T-helper 2 cell treated with Interferon-gamma antibody and Interleukin-4, amounts not matched to agents 100 ng/mL and 5 ng/mL, for 36 hours (primary cell): Measurements from ENCODE around the gene ATP6V1G1. TPM values are rescaled to one million over a fixed set of nuclear protein-coding genes. Genes with fewer than 3 reads are reported as not detected.
"Not testable (repeated sequence)": the region's sequence is repeated elsewhere in the genome, so short reads cannot be mapped to it uniquely, and the experiment has no call there.

ENCODE experiments used
- intact Hi-C: fragments of 100-400 bp; cut with micrococcal nuclease; formaldehyde crosslinking; loops from one replicate; pipeline ENCODE4 v1.15.1; 2023
- total RNA-seq: library from RNA; stranded (reverse); gene quantifications from 2 replicates; pipeline ENCODE4 v1.2.3, GENCODE V29; 2022

ATP6V1G1 gene, protein sequence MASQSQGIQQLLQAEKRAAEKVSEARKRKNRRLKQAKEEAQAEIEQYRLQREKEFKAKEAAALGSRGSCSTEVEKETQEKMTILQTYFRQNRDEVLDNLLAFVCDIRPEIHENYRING
- 76.6 and 77.6 TPM in 2 replicates for total RNA-seq

DNA sequence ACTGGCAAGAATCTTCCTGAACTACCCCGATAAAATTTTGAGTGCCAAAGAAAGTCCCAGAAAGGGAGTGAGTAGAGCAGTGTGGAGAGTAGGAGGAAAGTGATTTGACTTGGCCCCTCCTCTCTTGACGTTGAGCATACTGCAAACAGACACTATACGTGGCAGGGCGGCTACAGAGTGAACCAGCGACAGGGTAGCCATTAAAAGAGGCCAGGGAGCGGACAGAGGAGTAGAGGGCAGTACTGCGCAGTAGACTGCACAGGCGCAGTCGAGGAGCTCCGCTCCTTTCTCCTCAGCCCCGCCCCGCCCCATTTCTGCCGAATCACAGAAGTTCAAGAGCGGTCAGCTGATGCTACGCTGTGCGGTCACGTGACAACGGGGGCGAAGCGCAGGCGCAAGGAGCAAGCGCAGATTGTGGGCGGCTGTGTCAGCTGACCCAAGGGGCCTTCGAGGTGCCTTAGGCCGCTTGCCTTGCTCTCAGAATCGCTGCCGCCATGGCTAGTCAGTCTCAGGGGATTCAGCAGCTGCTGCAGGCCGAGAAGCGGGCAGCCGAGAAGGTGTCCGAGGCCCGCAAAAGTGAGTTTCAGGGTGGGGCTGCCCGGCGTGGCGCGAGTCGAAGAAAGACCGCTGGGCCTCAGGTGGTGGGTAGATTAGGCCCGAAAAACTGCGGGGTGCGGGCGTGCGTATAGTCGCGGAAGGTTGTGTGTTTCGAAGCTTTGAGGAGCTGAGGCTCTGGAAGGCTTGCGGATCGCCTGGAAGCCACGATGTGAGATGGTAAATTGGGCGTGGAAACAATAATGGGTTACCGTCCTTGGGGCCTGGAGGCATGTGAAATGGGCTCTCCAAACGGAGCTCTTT lies at the start of gene ATP6V1G1:
ATP6V1G1 (plus strand) TSS at position 425 of the 858 bp plus-strand sequence; CDS start at position 495, 70 bp downstream.
- intact Hi-C loops = loop anchor here (1.0 to 10.0 kb wide), 5 partner anchors 24 to 1173 kb away; partner anchors contain the start of genes AKNA, C9orf43, POLE3 and TMEM268

DNA sequence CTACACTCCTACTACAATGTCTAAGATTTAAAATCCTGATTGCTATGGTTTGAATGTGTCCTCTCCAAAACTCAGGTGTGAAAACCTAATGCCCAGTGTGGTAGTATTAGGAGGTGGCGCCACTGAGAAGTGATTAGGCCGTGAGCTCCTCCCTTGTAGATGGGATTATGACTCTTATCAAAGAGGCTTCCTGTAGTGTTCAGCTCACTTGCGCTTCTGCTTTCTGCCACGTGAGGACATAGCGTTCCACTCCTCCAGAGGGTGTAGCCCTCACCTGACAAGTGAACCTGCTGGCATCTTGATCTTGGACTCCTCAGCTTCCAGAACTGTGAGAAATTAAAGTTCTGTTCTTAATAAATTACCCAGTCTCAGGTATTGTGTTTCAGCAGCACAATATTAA lies 49.3 kb upstream of the ATP6V1G1 start:
- intact Hi-C loops = no loop called here

DNA sequence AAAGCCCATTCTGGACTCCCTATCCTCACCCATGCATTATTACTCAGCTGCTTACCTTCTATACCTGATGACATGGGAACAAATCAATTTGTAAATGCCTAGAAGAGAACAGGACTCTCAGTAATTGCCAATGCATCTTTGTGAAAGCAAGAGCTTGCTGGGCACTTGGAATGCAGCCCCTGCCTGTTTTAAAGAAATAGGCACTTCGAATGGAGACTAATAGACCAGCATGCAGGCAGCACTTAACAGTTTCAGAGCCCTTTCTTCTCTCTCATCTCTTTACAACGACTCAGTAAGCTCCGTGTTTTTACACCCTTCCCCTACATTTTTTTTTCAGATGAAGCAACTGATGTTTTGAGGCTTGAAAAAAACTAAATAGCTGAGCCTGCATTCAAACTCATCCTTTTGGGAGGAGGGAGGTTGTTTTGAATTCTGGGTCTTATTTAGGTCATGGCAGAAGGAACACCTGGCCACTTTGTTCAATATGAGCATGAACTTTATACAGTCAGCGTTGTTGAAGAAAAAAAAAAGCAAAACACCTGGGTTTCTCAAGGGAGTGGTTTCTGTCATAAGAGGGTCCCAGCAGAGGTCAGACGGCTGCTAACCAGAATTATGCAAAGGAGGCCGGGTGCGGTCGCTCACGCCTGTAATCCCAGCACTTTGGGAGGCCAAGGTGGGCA lies 47.7 kb upstream of the ATP6V1G1 start:
- intact Hi-C loops = no loop called here

DNA sequence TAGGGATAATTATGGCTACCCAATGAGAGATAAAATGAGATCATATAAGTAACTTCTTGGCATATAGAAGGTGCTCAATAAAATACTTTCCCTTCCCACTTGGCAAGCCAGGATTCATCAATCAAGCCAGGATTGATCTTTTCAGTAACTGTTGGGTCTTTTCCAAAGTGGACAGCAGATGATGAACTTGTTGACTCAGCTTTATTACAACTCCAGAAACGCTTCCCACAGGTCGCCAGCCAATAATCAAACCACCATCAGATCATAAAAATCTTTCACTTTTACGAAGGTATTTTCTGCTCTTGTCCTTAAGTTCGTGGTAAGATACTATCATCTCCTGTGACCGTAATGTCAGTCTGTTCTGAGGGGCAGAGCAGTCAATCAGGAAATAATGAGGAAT lies 42.5 kb upstream of the ATP6V1G1 start:
- intact Hi-C loops = no loop called here

DNA sequence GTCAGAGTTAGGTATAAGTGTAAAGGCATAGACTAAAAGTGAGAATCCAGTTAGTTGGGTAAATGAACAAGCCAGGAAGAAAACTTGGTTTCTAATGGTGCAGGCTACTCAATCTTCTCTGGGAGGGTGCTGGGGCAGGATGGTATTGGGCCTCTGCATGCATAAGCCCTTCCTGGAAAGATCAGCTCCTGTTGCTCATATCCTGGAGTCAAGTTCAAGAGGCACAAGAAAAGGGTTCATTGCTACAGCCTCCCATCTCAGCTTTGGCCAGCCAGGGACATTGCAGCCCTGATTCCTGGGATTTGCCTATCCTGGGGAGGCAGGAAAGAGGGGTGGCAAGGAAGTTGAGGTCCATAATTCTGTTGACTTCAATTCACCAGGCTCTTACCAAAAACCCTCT lies 40.7 kb upstream of the ATP6V1G1 start:
- intact Hi-C loops = no loop called here

DNA sequence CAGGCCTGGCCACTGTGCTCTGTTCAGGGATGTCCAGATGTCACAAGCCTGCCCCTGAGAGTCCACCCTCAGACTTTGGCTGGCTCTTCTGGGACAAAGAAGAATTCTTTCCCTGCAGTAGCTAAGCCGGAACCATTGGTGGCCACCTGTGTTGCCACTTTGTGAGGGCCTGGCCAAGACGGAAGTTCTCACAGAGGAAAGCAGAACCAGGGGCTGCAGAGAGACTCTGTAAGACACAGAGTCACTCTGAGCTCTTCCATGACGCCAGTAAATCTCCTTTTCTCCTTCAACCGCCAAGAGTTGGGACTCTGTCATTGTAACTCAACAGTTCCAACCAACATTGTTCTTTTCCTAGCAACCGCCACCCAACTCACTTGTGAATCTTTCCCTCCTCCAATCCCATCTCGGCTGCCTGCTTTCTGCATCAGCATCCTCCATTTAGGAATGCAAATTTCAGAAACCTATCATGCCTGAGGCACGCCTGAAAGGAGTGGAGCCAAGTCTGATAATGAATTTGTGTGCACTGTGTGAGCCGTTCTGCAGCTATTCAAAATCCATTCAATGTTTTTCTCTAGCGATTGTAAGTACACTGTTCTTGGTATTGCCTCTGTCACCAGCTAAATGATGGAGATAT lies 37.8 kb upstream of the ATP6V1G1 start:
- intact Hi-C loops = no loop called here

DNA sequence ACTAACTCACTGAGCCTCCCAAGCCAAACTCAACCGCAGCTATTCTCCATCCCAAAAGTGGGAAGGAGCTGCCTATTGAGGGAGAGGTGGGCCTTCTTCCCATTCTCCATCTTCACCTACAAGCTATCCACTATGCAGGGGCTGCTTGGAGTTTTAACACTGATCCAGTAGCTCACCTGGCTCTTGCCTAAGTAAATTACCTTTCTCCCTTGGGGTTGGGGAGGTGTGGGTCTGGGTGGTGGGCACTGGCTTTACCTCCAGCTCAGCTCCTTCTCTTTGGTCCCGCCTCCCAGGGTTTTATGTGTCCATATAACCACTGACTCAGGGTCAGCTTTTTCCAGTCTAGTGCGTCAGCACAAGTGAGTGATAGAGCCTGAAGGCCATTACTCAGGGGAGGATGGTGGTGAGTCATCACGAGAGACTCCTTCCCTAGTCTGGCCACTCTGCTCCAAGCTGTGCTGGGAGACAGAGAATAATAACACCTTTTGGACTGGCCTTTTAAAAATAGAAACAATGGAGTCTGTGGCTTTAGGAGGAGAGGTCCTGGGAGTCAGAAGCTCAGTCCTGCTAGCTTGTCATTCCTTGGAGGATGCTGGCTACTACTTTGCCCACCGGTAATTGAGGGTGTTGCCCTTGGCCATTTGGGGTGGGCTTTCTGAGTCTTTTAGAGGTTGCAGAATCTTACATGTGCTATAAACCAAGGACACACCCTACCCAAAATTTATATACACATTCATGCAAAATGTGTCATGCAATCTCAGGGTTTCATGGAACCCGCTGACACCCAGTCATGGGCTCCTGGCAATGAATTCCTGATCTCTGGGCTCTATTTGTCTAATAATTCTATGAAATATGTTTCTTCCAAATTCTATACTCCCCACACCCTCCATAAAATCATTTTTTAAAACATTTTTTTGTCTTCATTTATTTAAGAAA lies 35.6 kb upstream of the ATP6V1G1 start:
- intact Hi-C loops = no loop called here

DNA sequence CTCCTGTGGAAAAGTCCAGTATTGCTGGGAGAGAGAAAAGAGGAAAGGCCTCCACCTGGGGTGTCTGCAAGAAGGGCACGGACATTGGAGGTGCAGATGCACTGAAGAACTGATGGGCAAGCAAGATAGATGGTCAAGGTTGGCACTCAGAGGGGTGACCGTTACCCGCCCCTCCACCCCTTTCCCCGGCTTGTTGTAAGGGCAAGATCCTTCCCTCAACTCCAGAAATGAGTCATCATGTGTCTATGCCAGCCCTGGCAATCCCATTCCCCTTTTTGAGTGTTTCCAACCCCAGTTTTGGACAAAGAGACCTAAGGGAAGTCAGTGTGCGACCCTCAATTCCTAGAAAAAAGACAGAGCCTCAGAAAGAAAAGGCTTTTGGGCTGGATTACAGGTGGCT lies 34.9 kb upstream of the ATP6V1G1 start:
- intact Hi-C loops = no loop called here

DNA sequence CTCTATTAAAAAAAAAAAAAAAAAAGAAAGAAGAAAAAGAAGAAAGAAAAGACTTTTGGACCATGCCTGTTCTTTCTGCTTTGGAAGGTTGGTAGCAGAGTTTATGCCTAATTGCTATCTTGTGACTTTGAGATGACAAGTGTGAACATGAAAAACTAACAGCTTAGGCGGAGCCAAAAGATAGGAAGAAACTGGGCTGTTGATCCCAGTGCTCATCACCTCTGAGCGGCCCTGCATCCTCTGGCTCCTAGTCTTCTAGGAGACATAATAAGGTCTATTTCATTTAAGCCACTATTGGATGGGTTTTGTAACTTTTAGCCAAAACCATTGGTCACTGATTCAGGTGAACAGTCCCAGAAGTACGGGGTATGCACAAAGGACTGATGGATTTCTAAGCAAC lies 34.4 kb upstream of the ATP6V1G1 start:
- intact Hi-C loops = no loop called here

DNA sequence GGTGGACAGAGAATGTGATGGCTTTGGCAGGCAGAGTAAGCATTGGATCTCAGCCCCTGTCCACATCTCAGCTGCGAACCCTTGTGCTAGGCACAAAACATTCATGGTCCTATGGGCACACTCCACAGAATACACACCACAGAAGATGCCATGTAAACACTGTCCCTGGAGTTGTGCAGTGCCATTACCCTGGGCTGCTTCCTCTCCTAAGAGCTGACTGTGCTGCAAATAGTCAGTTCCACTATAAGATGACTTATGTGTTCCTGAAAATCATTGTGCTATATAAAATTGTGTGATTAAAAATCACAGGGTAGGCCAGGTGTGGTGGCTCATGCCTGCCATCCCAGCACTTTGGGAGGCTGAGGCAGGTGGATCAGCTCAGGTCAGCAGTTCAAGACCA lies 31.9 kb upstream of the ATP6V1G1 start:
- intact Hi-C loops = no loop called here

DNA sequence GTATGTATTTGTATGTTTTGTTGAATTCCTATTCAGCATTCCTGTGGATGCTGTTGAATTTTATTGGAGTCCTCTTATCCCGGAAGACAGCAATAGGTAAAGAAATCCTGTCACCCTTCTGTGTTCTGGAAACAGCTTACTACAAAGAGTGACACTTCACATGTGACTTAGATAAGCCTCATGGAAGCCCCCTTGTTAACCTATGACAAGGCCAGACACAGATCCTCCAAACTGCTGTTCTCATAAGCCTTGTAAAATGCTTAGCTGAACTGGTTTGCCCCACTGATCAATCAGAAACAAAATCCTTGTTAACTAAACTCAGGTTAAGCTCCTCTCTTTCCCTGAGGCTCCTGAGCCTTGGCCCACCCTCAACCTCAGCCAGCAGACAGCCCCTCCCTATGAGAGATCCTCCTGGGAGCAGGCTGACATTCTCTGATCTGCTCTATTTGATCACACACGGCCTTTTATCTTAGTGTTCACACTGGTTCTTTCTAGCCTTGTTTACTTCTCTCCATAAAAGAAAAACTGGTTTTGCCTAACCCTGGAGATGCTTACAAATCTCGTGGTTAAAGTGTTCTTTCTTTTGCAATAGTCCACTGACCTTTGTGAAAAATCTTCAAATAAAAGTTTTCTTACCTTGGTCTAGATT lies 29.4 kb upstream of the ATP6V1G1 start:
- intact Hi-C loops = no loop called here

DNA sequence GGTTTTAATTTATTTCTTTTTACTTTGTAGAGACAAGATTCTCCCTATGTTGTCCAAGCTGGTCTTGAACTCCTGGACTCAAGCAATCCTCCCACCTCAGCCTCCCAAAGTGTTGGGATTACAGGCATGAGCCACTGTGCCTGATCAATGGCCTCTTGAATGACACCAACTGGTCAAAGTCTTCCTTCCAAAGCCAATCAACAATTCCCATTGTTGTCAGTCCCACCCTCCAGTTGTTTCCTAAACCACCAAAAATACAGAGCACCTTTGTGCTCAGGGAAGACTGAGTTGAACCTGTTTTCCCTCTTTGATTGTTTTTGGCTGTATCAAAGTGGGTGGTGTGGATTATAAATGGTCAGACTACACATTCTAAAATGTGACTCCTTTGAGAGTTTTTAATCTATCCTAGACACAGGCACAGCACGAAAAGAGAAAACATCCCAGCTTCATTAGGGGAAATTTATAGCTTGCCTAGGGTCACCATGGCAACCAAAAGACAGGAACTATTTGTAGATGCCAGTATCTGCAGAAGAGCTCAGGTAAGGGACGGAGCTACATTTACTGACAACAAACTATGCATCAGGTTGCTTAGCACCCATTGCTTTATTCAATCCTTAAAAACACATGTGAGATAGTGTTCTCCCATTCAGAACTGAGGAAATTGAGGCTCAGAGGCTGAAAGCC lies 27.6 kb upstream of the ATP6V1G1 start:
- intact Hi-C loops = no loop called here

DNA sequence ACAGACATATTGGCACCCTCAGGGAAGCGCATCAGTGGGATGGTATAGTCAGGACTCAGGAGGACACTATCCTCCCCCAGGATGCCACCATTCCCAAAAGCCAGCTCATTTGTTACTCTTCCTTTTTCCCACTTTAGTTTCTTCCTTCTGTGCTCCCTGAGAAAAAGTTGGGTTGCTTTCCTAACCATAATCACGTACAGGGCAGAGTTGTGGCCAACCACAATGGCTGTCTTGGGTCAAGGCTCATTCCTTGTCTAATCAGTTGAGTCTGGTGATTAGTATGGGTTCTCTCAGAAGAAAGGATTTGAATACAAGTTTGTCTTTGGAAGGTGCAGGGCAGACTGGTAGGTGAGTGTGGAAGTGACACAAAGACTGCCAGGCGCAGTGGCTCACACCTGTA lies 26.6 kb upstream of the ATP6V1G1 start:
- intact Hi-C loops = no loop called here

DNA sequence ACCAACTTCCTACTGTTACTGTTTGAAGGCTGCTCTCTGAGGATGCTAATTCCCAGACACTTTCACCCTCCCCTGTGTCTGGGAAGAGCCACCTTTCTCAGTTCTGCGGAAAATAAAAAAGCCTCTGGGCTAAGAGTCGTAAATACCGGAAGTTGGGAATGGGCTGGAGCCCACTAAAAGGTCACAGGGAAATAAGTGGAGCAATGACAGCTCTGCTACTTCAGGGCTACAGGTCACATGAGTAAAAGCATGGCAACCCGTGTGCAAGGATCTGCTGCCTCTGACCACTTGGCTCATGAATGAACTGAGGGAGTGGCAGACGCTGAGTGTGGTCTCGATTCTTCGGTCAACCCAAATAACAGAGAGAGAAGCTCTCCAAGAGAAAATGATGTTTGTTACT lies 25.8 kb upstream of the ATP6V1G1 start:
- intact Hi-C loops = no loop called here

DNA sequence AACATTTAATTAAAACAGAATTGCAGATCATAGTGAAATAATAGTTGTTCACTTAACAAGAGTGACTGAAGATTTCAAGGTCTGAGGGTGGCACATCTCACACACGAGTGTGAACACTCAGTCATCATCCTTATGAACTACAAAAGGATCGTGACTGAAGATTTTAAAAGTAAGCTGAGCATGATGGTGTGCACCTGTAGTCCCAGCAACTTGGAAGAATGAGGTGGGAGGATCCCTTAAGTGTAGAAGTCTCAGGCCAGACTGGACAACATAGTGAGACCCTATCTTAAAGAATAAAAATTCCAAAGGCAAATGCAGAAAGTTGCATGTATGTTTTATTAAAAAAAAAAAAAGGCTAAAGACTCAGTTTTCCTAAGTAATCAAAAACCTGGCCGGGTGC lies 22.4 kb upstream of the ATP6V1G1 start:
- intact Hi-C loops = no loop called here

DNA sequence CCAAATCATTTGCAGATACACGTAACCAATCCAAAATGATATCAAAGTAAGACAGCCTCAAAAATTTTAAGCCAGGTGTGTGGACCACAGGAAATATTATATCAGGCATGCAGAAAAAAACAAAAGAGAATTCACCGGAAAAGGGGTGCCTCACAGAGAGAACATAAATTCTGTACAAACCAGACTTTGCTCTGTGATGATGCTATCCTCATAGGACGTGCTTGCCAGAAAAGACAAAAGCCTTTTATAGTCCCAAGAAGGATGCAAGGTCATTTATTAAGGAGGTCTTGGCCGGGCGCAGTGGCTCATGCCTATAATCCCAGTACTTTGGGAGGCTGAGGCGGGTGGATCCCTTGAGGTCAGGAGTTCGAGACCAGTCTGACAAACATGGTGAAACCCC lies 16.8 kb upstream of the ATP6V1G1 start:
- intact Hi-C loops = no loop called here

DNA sequence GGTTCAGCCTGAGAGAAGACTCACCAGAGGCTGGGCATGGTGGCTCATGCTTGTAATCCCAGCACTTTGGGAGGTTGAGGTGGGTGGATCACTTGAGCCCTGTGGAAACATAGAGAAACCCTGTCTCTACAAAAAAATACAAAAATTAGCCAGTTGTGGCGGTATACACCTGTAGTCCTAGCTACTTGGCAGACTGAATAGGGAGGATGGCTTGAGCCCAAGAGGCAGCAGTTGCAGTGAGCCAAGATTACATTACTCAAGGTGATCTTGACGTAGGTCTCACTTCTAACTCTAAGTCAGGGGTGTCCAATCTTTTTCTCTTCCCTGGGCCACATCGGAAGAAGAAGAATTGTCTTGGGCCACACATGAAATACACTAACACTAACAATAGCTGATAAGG lies 16.2 kb upstream of the ATP6V1G1 start:
- intact Hi-C loops = no loop called here

DNA sequence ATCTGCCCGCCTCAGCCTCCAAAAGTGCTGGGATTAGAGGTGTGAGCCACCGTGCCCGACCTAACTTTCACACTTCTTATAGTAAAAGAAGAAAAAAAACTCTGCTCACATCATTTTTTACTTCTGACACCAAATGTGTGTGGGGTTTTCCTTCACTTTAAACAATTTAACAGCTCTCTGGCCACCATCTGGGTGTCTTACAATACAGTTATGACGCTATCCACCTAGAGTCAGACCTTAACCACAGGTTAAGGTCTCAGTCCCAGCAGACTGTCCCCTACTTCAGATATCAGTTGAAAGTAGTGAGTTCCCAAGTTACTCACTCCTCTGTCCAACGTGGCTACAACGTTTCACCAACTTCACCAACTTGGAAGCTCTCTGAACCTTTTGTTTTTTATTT lies 15.4 kb upstream of the ATP6V1G1 start:
- intact Hi-C loops = no loop called here

DNA sequence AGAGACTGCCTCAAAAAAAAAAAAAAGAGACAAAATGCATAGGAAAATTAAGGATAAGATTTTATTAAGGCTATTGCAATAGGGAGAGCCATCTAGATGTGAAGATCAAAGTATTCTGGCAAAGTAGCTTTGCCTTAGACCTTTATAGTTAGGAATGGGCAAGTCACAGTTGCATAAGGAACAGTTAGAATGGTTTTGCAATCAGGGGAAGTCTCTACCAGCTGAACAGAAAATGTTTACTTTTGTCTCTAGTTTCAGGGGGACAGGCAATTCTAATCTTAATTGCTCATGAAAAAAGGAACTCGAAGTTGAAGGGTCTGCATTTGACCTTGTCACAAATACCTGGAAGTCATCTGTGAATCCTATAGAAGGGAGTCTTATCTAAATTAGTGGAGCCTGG lies 13.1 kb upstream of the ATP6V1G1 start:
- intact Hi-C loops = no loop called here

DNA sequence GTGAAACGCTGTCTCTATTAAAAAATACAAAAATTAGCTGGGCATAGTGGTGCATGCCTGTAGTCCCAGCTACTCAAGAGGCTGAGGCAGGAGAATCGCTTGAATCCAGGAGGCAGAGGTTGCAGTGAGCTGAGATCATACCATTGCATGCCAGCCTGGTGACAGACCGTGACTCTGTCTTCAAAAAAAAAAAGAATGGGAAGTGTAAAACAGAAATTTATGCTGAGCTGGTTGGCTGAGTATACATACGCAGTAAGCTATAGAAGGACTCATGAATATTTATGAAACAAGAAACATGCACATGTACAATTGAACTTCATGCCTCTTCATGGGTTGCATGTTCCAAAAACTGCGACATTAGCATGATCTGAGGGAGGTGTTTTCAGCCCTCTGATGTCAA lies 10.8 kb upstream of the ATP6V1G1 start:
- intact Hi-C loops = not testable (repeated sequence)
